HepG2 (cell line): Measurements from ENCODE around the gene MICAL3. TPM values are rescaled to one million over a fixed set of nuclear protein-coding genes. Genes with fewer than 3 reads are reported as not detected.

ENCODE experiments used
- ADNP ChIP-seq: sonication (generic); formaldehyde crosslinking; IDR thresholded peaks from 2 replicates; pipeline ENCODE4 v1.4.0; 2020; ENCODE audit warnings: missing genetic modification reagents
- AKAP8 ChIP-seq: sonication (generic); formaldehyde crosslinking; IDR thresholded peaks from 2 replicates; pipeline ENCODE4 v1.5.1; 2020; ENCODE audit warnings: mild to moderate bottlenecking, missing genetic modification reagents
- ATM ChIP-seq: fragments of 450-650 bp; IDR thresholded peaks from 2 replicates; pipeline ENCODE4 v1.7.1; 2017; ENCODE audit warnings: mild to moderate bottlenecking, borderline replicate concordance
- CBX1 ChIP-seq: IDR thresholded peaks from one replicate; pipeline ENCODE4 v1.6.1; 2016; ENCODE audit warnings: antibody characterized with exemption, low read depth
- CHD4 ChIP-seq: fragments of 200-600 bp; sonication (generic); IDR thresholded peaks from 2 replicates; pipeline ENCODE4 v1.7.0; 2017; ENCODE audit warnings: mild to moderate bottlenecking, low read length, borderline replicate concordance
- CREM ChIP-seq, 2 experiments: sonication (generic) in 1 of 2; formaldehyde crosslinking in 1 of 2; IDR thresholded peaks; 2 replicates each; pipeline versions ENCODE4 v1.4.0 to v1.6.1; 2016 to 2020; ENCODE audit warnings: antibody characterized with exemption in 1 of 2, mild to moderate bottlenecking in 1 of 2, missing genetic modification reagents in 1 of 2
- CSRNP1 ChIP-seq: sonication (generic); formaldehyde crosslinking; IDR thresholded peaks from 2 replicates; pipeline ENCODE4 v1.8.1; 2023; ENCODE audit warnings: mild to moderate bottlenecking, missing genetic modification reagents
- ELF4 ChIP-seq: sonication (generic); formaldehyde crosslinking; IDR thresholded peaks from 2 replicates; pipeline ENCODE4 v1.5.0; 2020; ENCODE audit warnings: missing genetic modification reagents, mild to moderate bottlenecking, moderate library complexity, borderline replicate concordance
- HMG20A ChIP-seq: IDR thresholded peaks from 2 replicates; pipeline ENCODE4 v1.6.1; 2016; ENCODE audit warnings: borderline replicate concordance
- HNRNPL ChIP-seq: fragments of 200-400 bp; formaldehyde crosslinking; IDR thresholded peaks from 2 replicates; pipeline ENCODE4 v1.6.1; 2017; ENCODE audit warnings: mild to moderate bottlenecking, low read depth, low read length
- IRF9 ChIP-seq: sonication (generic); formaldehyde crosslinking; IDR thresholded peaks from 2 replicates; pipeline ENCODE4 v1.8.0; 2022; ENCODE audit warnings: missing genetic modification reagents, mild to moderate bottlenecking, borderline replicate concordance
- MZF1 ChIP-seq: sonication (generic); formaldehyde crosslinking; IDR thresholded peaks from 2 replicates; pipeline ENCODE4 v1.8.1; 2023; ENCODE audit warnings: mild to moderate bottlenecking, missing genetic modification reagents, borderline replicate concordance
- PCBP1 ChIP-seq: fragments of 200-400 bp; formaldehyde crosslinking; IDR thresholded peaks from 2 replicates; pipeline ENCODE4 v1.6.1; 2017; ENCODE audit warnings: mild to moderate bottlenecking, low read depth, low read length, borderline replicate concordance
- REPIN1 ChIP-seq: sonication (generic); formaldehyde crosslinking; IDR thresholded peaks from 2 replicates; pipeline ENCODE4 v1.8.0; 2022; ENCODE audit warnings: missing genetic modification reagents, low read depth, mild to moderate bottlenecking, borderline replicate concordance
- SALL2 ChIP-seq: sonication (generic); formaldehyde crosslinking; IDR thresholded peaks from 2 replicates; pipeline ENCODE4 v1.8.1; 2023; ENCODE audit warnings: mild to moderate bottlenecking, missing genetic modification reagents, inconsistent platforms
- SOX6 ChIP-seq, 2 experiments: fragments of 450-650 bp in 1 of 2; sonication (generic) in 1 of 2; formaldehyde crosslinking in 1 of 2; IDR thresholded peaks; 2 replicates each; pipeline versions ENCODE4 v1.4.0 to v1.6.1; 2017 to 2020; ENCODE audit warnings: antibody characterized with exemption in 1 of 2, mild to moderate bottlenecking in 1 of 2, missing genetic modification reagents in 1 of 2
- TBX3 ChIP-seq: fragments of 450-650 bp; IDR thresholded peaks from 2 replicates; pipeline ENCODE4 v1.6.1; 2017; ENCODE audit warnings: antibody characterized with exemption, mild to moderate bottlenecking, inconsistent platforms, borderline replicate concordance
- TMF1 ChIP-seq: sonication (generic); formaldehyde crosslinking; IDR thresholded peaks from 2 replicates; pipeline ENCODE4 v1.8.1; 2022; ENCODE audit warnings: low read depth, missing genetic modification reagents
- ZBTB14 ChIP-seq: sonication (generic); formaldehyde crosslinking; IDR thresholded peaks from 2 replicates; pipeline ENCODE4 v1.4.0; 2020; ENCODE audit warnings: missing genetic modification reagents
- ZBTB3 ChIP-seq: sonication (generic); formaldehyde crosslinking; IDR thresholded peaks from 2 replicates; pipeline ENCODE4 v1.4.0; 2020; ENCODE audit warnings: low read depth, mild to moderate bottlenecking, moderate library complexity, missing genetic modification reagents, borderline replicate concordance
- ZFP91 ChIP-seq: sonication (generic); formaldehyde crosslinking; IDR thresholded peaks from 2 replicates; pipeline ENCODE4 v1.9.0; 2022; ENCODE audit warnings: missing genetic modification reagents, mild to moderate bottlenecking, borderline replicate concordance
- ZNF101 ChIP-seq: sonication (generic); formaldehyde crosslinking; IDR thresholded peaks from 2 replicates; pipeline ENCODE4 v1.4.0; 2020; ENCODE audit warnings: mild to moderate bottlenecking, low read depth, missing genetic modification reagents, borderline replicate concordance
- ZNF317 ChIP-seq: sonication (generic); formaldehyde crosslinking; IDR thresholded peaks from 2 replicates; pipeline ENCODE4 v1.5.0; 2020; ENCODE audit warnings: mild to moderate bottlenecking, missing genetic modification reagents
- ZNF75D ChIP-seq: sonication (generic); formaldehyde crosslinking; IDR thresholded peaks from 2 replicates; pipeline ENCODE4 v1.8.1; 2023; ENCODE audit warnings: missing genetic modification reagents, mild to moderate bottlenecking, borderline replicate concordance
- polyA plus RNA-seq, 8 experiments: library from polyadenylated mRNA; depleted of rRNA in 3 of 8; stranded (reverse) in 7 of 8; unstranded in 1 of 8; fragments of >200 nt; fragmentation: Illumina TruSeq in 4 of 8; extraction: Trizol in 4 of 8; gene quantifications; 2 replicates each; pipeline versions ENCODE4 v1.2.1 to v1.2.3, GENCODE V29; 2011 to 2016; ENCODE audit warnings: low read depth in 4 of 8, missing spikeins in 1 of 8, mixed read lengths in 1 of 8; ENCODE audit not compliant: insufficient read depth in 1 of 8
- total RNA-seq, 5 experiments: library from RNA; depleted of rRNA; stranded (reverse); fragments of >200 nt; fragmentation: Illumina TruSeq; extraction: Trizol; gene quantifications; 2 replicates each; pipeline ENCODE4 v1.2.3, GENCODE V29; 2016; ENCODE audit warnings: low read depth in 1 of 5

Gene MICAL3
- total and polyA plus RNA-seq, 2 of the 13 experiments (the other 11 are each of a cell fraction or from before 2014, with no cell fraction given) = 5.3 to 12.5 TPM

- no peak for TF ChIP-seq REPIN1 (CRISPR knock-in tag)
- no peak for TF ChIP-seq ATM
- TF ChIP-seq TMF1 (CRISPR knock-in tag) = no peak
- TF ChIP-seq ADNP = no peak
- TF ChIP-seq PCBP1 = 0 out of 2 replicates have a peak, but pooled peaks have one; percentile 20
- no peak for TF ChIP-seq ZNF101 (CRISPR knock-in tag)
- no peak for TF ChIP-seq CBX1
- TF ChIP-seq IRF9 (CRISPR knock-in tag) = no peak
- 0 out of 2 replicates have a peak, but pooled peaks have one; percentile 46 for TF ChIP-seq AKAP8 (CRISPR knock-in tag)
- TF ChIP-seq TBX3 = no peak
- no peak for TF ChIP-seq ZBTB3 (CRISPR knock-in tag)
- TF ChIP-seq HMG20A (CRISPR knock-in tag) = peak; percentile 36; the same call in 1 of the 2 replicates
- TF ChIP-seq CHD4 = no peak
- no peak for TF ChIP-seq ZFP91 (CRISPR knock-in tag)
- no peak for TF ChIP-seq ELF4 (CRISPR knock-in tag)
- no peak for TF ChIP-seq CSRNP1 (CRISPR knock-in tag)
- TF ChIP-seq CREM (IDR thresholded peaks at IDR 0.05) = no peak
- no peak for TF ChIP-seq CREM (CRISPR knock-in tag; IDR thresholded peaks at IDR 0.05)
- TF ChIP-seq MZF1 (CRISPR knock-in tag) = no peak
- no peak for TF ChIP-seq ZNF75D
- TF ChIP-seq HNRNPL = no peak
- TF ChIP-seq SOX6 (IDR thresholded peaks at IDR 0.05) = no peak
- peak; percentile 18; the same call in 1 of the 2 replicates for TF ChIP-seq SOX6 (CRISPR knock-in tag; IDR thresholded peaks at IDR 0.05)
- TF ChIP-seq ZBTB14 (CRISPR knock-in tag) = no peak
- TF ChIP-seq SALL2 (CRISPR knock-in tag) = no peak
- TF ChIP-seq ZNF317 = no peak
Observed at GRCh38 chr22:17781319-17782031, 242.9 kb downstream of the MICAL3 start (continued).
